OCI-LY1 (cell line): ENCODE data around the gene GRM7.

ENCODE experiments used
- H2AFZ ChIP-seq: fragments of 200-600 bp; sonication (generic), shearing (Covaris generic); 2 replicates; pipeline ENCODE4 v1.6.0; 2014; ENCODE audit warnings: antibody characterized with exemption, mild to moderate bottlenecking, low read length
- H3F3A ChIP-seq: fragments of 200-600 bp; sonication (generic), shearing (Covaris generic); 2 replicates; pipeline ENCODE4 v1.6.0; 2014; ENCODE audit warnings: mild to moderate bottlenecking, antibody characterized with exemption, low read length, moderate library complexity; ENCODE audit not compliant: insufficient read depth
- H3K27ac ChIP-seq: fragments of 200-600 bp; sonication (generic); 2 replicates; pipeline ENCODE4 v1.5.1; 2014; ENCODE audit warnings: low read length, mixed run types, mild to moderate bottlenecking, low read depth; ENCODE audit not compliant: poor library complexity, severe bottlenecking
- H3K27me3 ChIP-seq: fragments of 200-600 bp; sonication (generic); 2 replicates; pipeline ENCODE4 v1.6.0; 2014; ENCODE audit warnings: antibody characterized with exemption, mild to moderate bottlenecking, low read length, moderate library complexity; ENCODE audit not compliant: insufficient read depth
- H3K36me3 ChIP-seq: fragments of 200-600 bp; sonication (generic); 2 replicates; pipeline ENCODE4 v1.6.1; 2014; ENCODE audit warnings: mild to moderate bottlenecking, antibody characterized with exemption, low read length, moderate library complexity, mixed read lengths; ENCODE audit not compliant: insufficient read depth
- H3K4me1 ChIP-seq: fragments of 200-600 bp; sonication (generic); 2 replicates; pipeline ENCODE4 v1.5.1; 2014; ENCODE audit warnings: mild to moderate bottlenecking, low read length, moderate library complexity; ENCODE audit not compliant: insufficient read depth, severe bottlenecking
- H3K4me2 ChIP-seq: fragments of 200-600 bp; sonication (generic), shearing (Covaris generic); 2 replicates; pipeline ENCODE4 v1.6.1; 2014; ENCODE audit warnings: low read length
- H3K4me3 ChIP-seq: fragments of 200-600 bp; sonication (generic); 2 replicates; pipeline ENCODE4 v1.5.1; 2014; ENCODE audit warnings: low read length, low read depth, mild to moderate bottlenecking, mixed read lengths; ENCODE audit not compliant: poor library complexity, severe bottlenecking
- H3K79me2 ChIP-seq: fragments of 200-600 bp; shearing (Covaris generic); 2 replicates; pipeline ENCODE4 v1.6.1; 2016; ENCODE audit warnings: mixed run types, low read length, mixed read lengths; ENCODE audit not compliant: insufficient read depth
- H3K9ac ChIP-seq: fragments of 200-600 bp; sonication (generic), shearing (Covaris generic); 2 replicates; pipeline ENCODE4 v1.6.1; 2014; ENCODE audit warnings: mild to moderate bottlenecking, low read length, mixed read lengths
- H3K9me2 ChIP-seq: fragments of 200-600 bp; sonication (generic), shearing (Covaris generic); 2 replicates; pipeline ENCODE4 v1.6.1; 2014; ENCODE audit warnings: low read depth, mild to moderate bottlenecking, low read length, mixed read lengths
- H3K9me3 ChIP-seq: fragments of 200-600 bp; shearing (Covaris generic); 2 replicates; pipeline ENCODE4 v1.6.1; 2014; ENCODE audit warnings: low read length, mixed read lengths
- H4K20me1 ChIP-seq: fragments of 200-600 bp; sonication (generic), shearing (Covaris generic); 2 replicates; pipeline ENCODE4 v1.6.0; 2016; ENCODE audit warnings: mild to moderate bottlenecking, low read length; ENCODE audit not compliant: insufficient read depth
- CTCF ChIP-seq: fragments of 200-600 bp; sonication (generic), shearing (Covaris generic); IDR thresholded peaks from 2 replicates; pipeline ENCODE4 v1.5.1; 2017; ENCODE audit warnings: mild to moderate bottlenecking, antibody characterized with exemption, low read length, moderate library complexity, mixed read lengths
- EZH2 ChIP-seq: fragments of 200-600 bp; sonication (generic), shearing (Covaris generic); IDR thresholded peaks from 2 replicates; pipeline ENCODE4 v1.8.0; 2017; ENCODE audit warnings: borderline replicate concordance, mixed run types, mild to moderate bottlenecking, antibody characterized with exemption, low read length, moderate library complexity, mixed read lengths

Gene GRM7

GRCh38 chr3:7447197-7447769, 586.4 kb downstream of the GRM7 start:
- Histone ChIP-seq H4K20me1 (no peaks in the 10 kb centered on the region), H3K4me1 (no peaks in the 10 kb centered on the region), H3K27me3 (no peaks in the 10 kb centered on the region), H3K4me3 (no peak overlapping the region), H3K9me2 (no peaks in the 10 kb centered on the region), H2AFZ (no peak overlapping the region), H3K27ac (no peak overlapping the region), H3K79me2 (no peaks in the 10 kb centered on the region), H3K36me3 (no peaks in the 10 kb centered on the region), H3F3A (no peaks in the 10 kb centered on the region), H3K9ac (no peak overlapping the region), H3K9me3 (no peaks in the 10 kb centered on the region), H3K4me2 (no peak overlapping the region)
- TF ChIP-seq CTCF (no peak), EZH2 (no peak)

GRCh38 chr3:7456386-7456785, 595.5 kb downstream of the GRM7 start:
- H3K79me2 ChIP-seq = no peaks in the 10 kb centered on the region
- H3K4me2 ChIP-seq = no peak overlapping the region
- no peak overlapping the region for H3K9ac ChIP-seq
- H3F3A ChIP-seq = no peaks in the 10 kb centered on the region
- H3K4me1 ChIP-seq = no peaks in the 10 kb centered on the region
- H3K9me3 ChIP-seq = no peaks in the 10 kb centered on the region
- H4K20me1 ChIP-seq = no peaks in the 10 kb centered on the region
- H3K4me3 ChIP-seq = no peak overlapping the region
- H3K36me3 ChIP-seq = no peaks in the 10 kb centered on the region
- no peaks in the 10 kb centered on the region for H3K9me2 ChIP-seq
- H3K27me3 ChIP-seq = no peaks in the 10 kb centered on the region
- no peak overlapping the region for H2AFZ ChIP-seq
- no peak for TF ChIP-seq EZH2
- TF ChIP-seq CTCF = no peak
- no peak overlapping the region for H3K27ac ChIP-seq

- H3K9me3 ChIP-seq = no peaks in the 10 kb centered on the region
- no peaks in the 10 kb centered on the region for H3K4me1 ChIP-seq
- TF ChIP-seq EZH2 = no peak
- no peak for TF ChIP-seq CTCF
- no peaks in the 10 kb centered on the region for H3K27me3 ChIP-seq
- no peak overlapping the region for H3K27ac ChIP-seq
- no peak overlapping the region for H3K4me2 ChIP-seq
- no peak overlapping the region for H3K9ac ChIP-seq
- H3K4me3 ChIP-seq = no peak overlapping the region
- no peaks in the 10 kb centered on the region for H3K9me2 ChIP-seq
- H4K20me1 ChIP-seq = no peaks in the 10 kb centered on the region
- H3F3A ChIP-seq = no peaks in the 10 kb centered on the region
- H3K36me3 ChIP-seq = no peaks in the 10 kb centered on the region
- H2AFZ ChIP-seq = no peak overlapping the region
- no peaks in the 10 kb centered on the region for H3K79me2 ChIP-seq
Measured at GRCh38 chr3:7461202-7461825, 600.4 kb downstream of the GRM7 start.
